Tibial artery (tissue), 4 donors: Measurements from ENCODE around the gene SHISA7.

Experiments
- DNase-seq, 2 donors: peaks; one replicate each; pipeline ENCODE4 v3.0.0-alpha.2; 2019
- H3K27ac ChIP-seq, 2 donors: fragments of 200-600 bp; sonication (generic) in 1 of 2; 1 replicate in 1 of 2; 2 replicates in 1 of 2; pipeline ENCODE4 v1.5.1; 2018 to 2019; ENCODE audit warnings: mild to moderate bottlenecking in 1 of 2
- H3K27me3 ChIP-seq, 2 donors: fragments of 200-600 bp; sonication (generic) in 1 of 2; one replicate each; pipeline versions ENCODE4 v1.5.1 to v1.6.0; 2016 to 2019
- H3K36me3 ChIP-seq, 3 donors: fragments of 200-600 bp; sonication (generic) in 2 of 3; one replicate each; pipeline ENCODE4 v1.5.1; 2016 to 2019; ENCODE audit warnings: mild to moderate bottlenecking in 2 of 3
- H3K4me1 ChIP-seq, 4 donors: fragments of 200-600 bp; sonication (generic) in 2 of 4; 1 replicate in 3 of 4; 2 replicates in 1 of 4; pipeline ENCODE4 v1.5.1; 2016 to 2019
- H3K4me3 ChIP-seq, 2 donors: fragments of 200-600 bp; sonication (generic) in 1 of 2; 1 replicate in 1 of 2; 2 replicates in 1 of 2; pipeline ENCODE4 v1.5.1; 2018 to 2019; ENCODE audit warnings: mild to moderate bottlenecking in 2 of 2
- H3K9me3 ChIP-seq, 3 donors: fragments of 200-600 bp; sonication (generic) in 1 of 3; one replicate each; pipeline ENCODE4 v1.5.1; 2016 to 2019
- CTCF ChIP-seq, 2 experiments: fragments of 200-600 bp in 1 of 2; fragments of 450-650 bp in 1 of 2; IDR thresholded peaks; one replicate each; pipeline ENCODE4 v1.5.1; 2017 to 2019; ENCODE audit warnings: antibody characterized with exemption in 2 of 2, mild to moderate bottlenecking in 1 of 2, moderate library complexity in 1 of 2
- intact Hi-C: fragments of 100-400 bp; cut with DNase I; formaldehyde crosslinking; loops from one replicate; pipeline ENCODE4 v1.15.0; 2023; ENCODE audit warnings: low total_unique reads

Gene SHISA7

GRCh38 chr19:55482967-55483705 is 40.0 kb upstream of the SHISA7 start:
- DNase-seq: no peak
- Histone ChIP-seq H3K27me3 (peaks cover 0 to 51% of the 10 kb centered on the region in 2 donors), H3K36me3 (peaks cover 11 to 35% (median 30%) of the 10 kb centered on the region in 3 donors), H3K9me3 (no peaks in the 10 kb centered on the region), H3K27ac (no peak overlapping the region), H3K4me1 (peaks cover 0 to 46% (median 32%) of the 10 kb centered on the region in 4 donors), H3K4me3 (no peak overlapping the region)
- intact Hi-C loops: no loop called here
- no peak for TF ChIP-seq CTCF (IDR thresholded peaks at IDR 0.05)

DNA sequence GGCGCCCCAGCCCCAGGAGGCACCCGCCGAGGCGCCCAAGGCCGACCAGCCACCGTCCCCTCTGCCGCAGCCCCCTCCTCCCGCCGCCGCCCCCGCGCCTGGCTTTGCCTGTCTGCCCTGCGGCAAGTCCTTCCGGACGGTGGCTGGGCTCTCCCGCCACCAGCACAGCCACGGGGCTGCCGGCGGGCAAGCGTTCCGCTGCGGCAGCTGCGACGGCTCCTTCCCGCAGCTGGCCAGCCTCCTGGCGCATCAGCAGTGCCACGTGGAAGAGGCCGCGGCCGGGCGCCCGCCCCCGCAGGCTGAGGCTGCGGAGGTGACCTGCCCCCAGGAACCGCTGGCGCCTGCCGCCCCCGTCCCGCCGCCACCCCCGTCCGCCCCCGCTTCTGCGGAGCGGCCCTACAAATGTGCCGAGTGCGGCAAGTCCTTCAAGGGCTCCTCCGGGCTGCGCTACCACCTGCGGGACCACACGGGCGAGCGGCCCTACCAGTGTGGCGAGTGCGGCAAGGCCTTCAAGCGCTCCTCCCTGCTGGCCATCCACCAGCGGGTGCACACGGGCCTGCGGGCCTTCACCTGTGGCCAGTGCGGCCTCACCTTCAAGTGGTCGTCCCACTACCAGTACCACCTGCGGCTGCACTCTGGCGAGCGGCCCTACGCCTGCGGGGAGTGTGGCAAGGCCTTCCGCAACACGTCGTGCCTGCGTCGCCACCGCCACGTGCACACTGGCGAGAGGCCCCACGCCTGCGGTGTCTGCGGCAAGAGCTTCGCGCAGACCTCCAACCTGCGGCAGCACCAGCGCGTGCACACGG is 39.3 kb upstream of the SHISA7 start:
- Histone ChIP-seq H3K4me3 (no peak overlapping the region), H3K9me3 (no peaks in the 10 kb centered on the region), H3K4me1 (peaks cover 0 to 46% (median 36%) of the 10 kb centered on the region in 4 donors), H3K27me3 (peaks cover 0 to 47% of the 10 kb centered on the region in 2 donors), H3K36me3 (peaks cover 11 to 35% (median 30%) of the 10 kb centered on the region in 3 donors), H3K27ac (no peak overlapping the region)
- no peak for DNase-seq
- no peak for TF ChIP-seq CTCF (IDR thresholded peaks at IDR 0.05)
- intact Hi-C loops: no loop called here

- Histone ChIP-seq H3K4me3 (no peak overlapping the region), H3K27ac (no peak overlapping the region), H3K27me3 (peaks cover 0 to 47% of the 10 kb centered on the region in 2 donors), H3K9me3 (no peaks in the 10 kb centered on the region), H3K36me3 (peaks cover 11 to 35% (median 30%) of the 10 kb centered on the region in 3 donors), H3K4me1 (peaks cover 0 to 42% (median 34%) of the 10 kb centered on the region in 4 donors)
- TF ChIP-seq CTCF (IDR thresholded peaks at IDR 0.05): no peak
- no peak for DNase-seq
- intact Hi-C loops: no loop called here
These were observed 38.7 kb upstream of the SHISA7 start for GRCh38 chr19:55481794-55482155.

DNA sequence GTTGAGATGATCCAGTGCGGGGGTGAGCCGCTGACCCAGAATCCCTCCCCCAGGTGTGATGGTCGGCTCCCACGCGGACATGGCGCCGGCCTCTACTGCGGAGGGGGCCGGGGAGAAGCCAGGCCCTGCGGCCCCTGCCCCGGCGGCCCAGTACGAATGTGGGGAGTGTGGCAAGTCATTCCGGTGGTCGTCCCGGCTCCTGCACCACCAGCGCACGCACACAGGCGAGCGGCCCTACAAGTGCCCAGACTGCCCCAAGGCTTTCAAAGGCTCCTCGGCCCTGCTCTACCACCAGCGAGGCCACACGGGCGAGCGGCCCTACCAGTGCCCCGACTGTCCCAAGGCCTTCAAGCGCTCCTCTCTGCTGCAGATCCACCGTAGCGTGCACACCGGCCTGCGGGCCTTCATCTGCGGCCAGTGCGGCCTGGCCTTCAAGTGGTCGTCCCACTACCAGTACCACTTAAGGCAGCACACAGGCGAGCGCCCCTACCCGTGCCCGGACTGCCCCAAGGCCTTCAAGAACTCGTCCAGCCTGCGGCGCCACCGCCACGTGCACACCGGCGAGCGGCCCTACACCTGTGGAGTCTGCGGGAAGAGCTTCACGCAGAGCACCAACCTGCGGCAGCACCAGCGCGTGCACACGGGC is 38.2 kb upstream of the SHISA7 start:
- no peak for DNase-seq
- Histone ChIP-seq H3K9me3 (no peaks in the 10 kb centered on the region), H3K4me3 (no peak overlapping the region)

More for the DNA sequence above, 38.2 kb upstream of the SHISA7 start:
- H3K4me1 ChIP-seq: peaks cover 0 to 37% (median 29%) of the 10 kb centered on the region in 4 donors
- no peak overlapping the region for H3K27ac ChIP-seq
- H3K36me3 ChIP-seq: peaks cover 11 to 35% (median 30%) of the 10 kb centered on the region in 3 donors
- no peak for TF ChIP-seq CTCF (IDR thresholded peaks at IDR 0.05)
- intact Hi-C loops: no loop called here
- peaks cover 0 to 42% of the 10 kb centered on the region in 2 donors for H3K27me3 ChIP-seq
